K562 (cell line): ENCODE results near the gene GATA2. TPM values are rescaled to one million over a fixed set of nuclear protein-coding genes. Genes with fewer than 3 reads are reported as not detected.

Source experiments
- CBX8 ChIP-seq: fragments of 200-600 bp; sonication (generic); IDR thresholded peaks from 2 replicates; pipeline ENCODE4 v1.6.1; 2012; ENCODE audit warnings: borderline replicate concordance, mixed run types, low read depth, mild to moderate bottlenecking, moderate library complexity, mixed read lengths, low read length, control low read depth, inconsistent platforms; ENCODE audit not compliant: poor library complexity, severe bottlenecking; ENCODE audit errors: extremely low read depth
- CREB1 ChIP-seq, 2 experiments: sonication (generic) in 1 of 2; formaldehyde crosslinking in 1 of 2; IDR thresholded peaks; 2 replicates each; pipeline versions ENCODE4 v1.6.1 to v1.8.0; 2012 to 2022; ENCODE audit warnings: inconsistent platforms in 1 of 2, mild to moderate bottlenecking in 1 of 2, missing genetic modification reagents in 1 of 2, moderate library complexity in 1 of 2
- CREM ChIP-seq: IDR thresholded peaks from 2 replicates; pipeline ENCODE4 v1.6.1; 2014; ENCODE audit warnings: antibody characterized with exemption, low read depth
- DDX20 ChIP-seq: fragments of 450-650 bp; IDR thresholded peaks from 2 replicates; pipeline ENCODE4 v1.6.1; 2016; ENCODE audit warnings: missing genetic modification characterization, low read depth, mild to moderate bottlenecking, missing compliant biosample characterization, moderate library complexity
- MCM2 ChIP-seq: fragments of 450-650 bp; IDR thresholded peaks from 2 replicates; pipeline ENCODE4 v1.6.1; 2017; ENCODE audit warnings: low read depth, mild to moderate bottlenecking
- MEF2A ChIP-seq: IDR thresholded peaks from 2 replicates; pipeline ENCODE4 v1.6.1; 2011; ENCODE audit warnings: low read depth, mild to moderate bottlenecking, low read length, moderate library complexity; ENCODE audit not compliant: control insufficient read depth
- PTTG1 ChIP-seq: fragments of 450-650 bp; IDR thresholded peaks from 2 replicates; pipeline ENCODE4 v1.6.1; 2016; ENCODE audit warnings: low read depth, mild to moderate bottlenecking, missing genetic modification characterization, missing compliant biosample characterization
- RAD21 ChIP-seq, 2 experiments: fragments of 250-450 bp in 1 of 2; fragments of 450-650 bp in 1 of 2; sonication (Bioruptor Pico) in 1 of 2; formaldehyde crosslinking in 1 of 2; IDR thresholded peaks in 1 of 2; conservative IDR thresholded peaks in 1 of 2; 2 replicates each; pipeline versions ENCODE4 v1.4.0 to v1.8.0; 2020 to 2022; ENCODE audit warnings: mild to moderate bottlenecking in 2 of 2, moderate library complexity in 1 of 2
- TAF1 ChIP-seq: IDR thresholded peaks from 2 replicates; pipeline ENCODE4 v1.6.1; 2011; ENCODE audit warnings: mild to moderate bottlenecking, low read length, moderate library complexity; ENCODE audit not compliant: insufficient read depth, control insufficient read depth, severe bottlenecking; ENCODE audit errors: extremely low read depth
- TEAD4 ChIP-seq, 2 experiments: sonication (generic) in 1 of 2; formaldehyde crosslinking in 1 of 2; IDR thresholded peaks; 2 replicates each; pipeline versions ENCODE4 v1.6.1 to v1.8.0; 2012 to 2022; ENCODE audit warnings: borderline replicate concordance in 1 of 2, inconsistent platforms in 1 of 2, low read length in 1 of 2, mild to moderate bottlenecking in 1 of 2, missing genetic modification reagents in 1 of 2
- YY1 ChIP-seq, 3 experiments: IDR thresholded peaks; 2 replicates each; pipeline ENCODE4 v1.6.1; 2011; ENCODE audit warnings: low read length in 2 of 3, mild to moderate bottlenecking in 2 of 3, moderate library complexity in 2 of 3, borderline replicate concordance in 1 of 3, control low read depth in 1 of 3, low read depth in 1 of 3; ENCODE audit not compliant: insufficient read depth in 3 of 3, insufficient replicate concordance in 2 of 3, control insufficient read depth in 1 of 3, insufficient read length in 1 of 3; ENCODE audit errors: extremely low read depth in 1 of 3
- ZNF57 ChIP-seq: fragments of 450-650 bp; formaldehyde crosslinking; IDR thresholded peaks from 2 replicates; pipeline ENCODE4 v1.4.0; 2020; ENCODE audit warnings: mild to moderate bottlenecking, moderate library complexity
- ZNF79 ChIP-seq: fragments of 250-450 bp; sonication (Bioruptor Pico); IDR thresholded peaks from 2 replicates; pipeline ENCODE4 v1.4.0; 2020; ENCODE audit warnings: low read depth, mild to moderate bottlenecking, moderate library complexity
- polyA plus RNA-seq, 8 experiments: library from polyadenylated mRNA; depleted of rRNA in 4 of 8; stranded (reverse) in 5 of 8; unstranded in 3 of 8; fragments of >200 nt; fragmentation: Nextera tagmentation in 2 of 8; fragmentation: Illumina TruSeq in 1 of 8; extraction: Ambion mirVana in 2 of 8; extraction: Trizol in 1 of 8; gene quantifications; 2 replicates each; pipeline versions ENCODE4 v1.2.1 to v1.2.3, GENCODE V29; 2011 to 2014; ENCODE audit warnings: inconsistent platforms in 1 of 8, missing spikeins in 1 of 8
- total RNA-seq, 7 experiments: library from RNA; depleted of rRNA in 6 of 7; stranded (reverse); fragments of >200 nt in 6 of 7; fragmentation: Illumina TruSeq in 2 of 7; extraction: Trizol in 2 of 7; gene quantifications; 2 replicates each; pipeline versions ENCODE4 v1.2.1 to v1.2.3, GENCODE V29; 2011 to 2021; ENCODE audit warnings: low replicate concordance in 1 of 7
- TF ChIP-seq, protein P1 (sequence below): fragments of 250-450 bp; sonication (Bioruptor Pico); IDR thresholded peaks from 2 replicates; pipeline ENCODE4 v1.5.1; 2021; ENCODE audit warnings: mild to moderate bottlenecking
- TF ChIP-seq, protein P2 (sequence below): fragments of 450-650 bp; IDR thresholded peaks from one replicate; pipeline ENCODE4 v1.6.1; 2018; ENCODE audit warnings: mild to moderate bottlenecking, moderate library complexity; ENCODE audit not compliant: partially characterized antibody
- TF ChIP-seq, protein P3 (sequence below): fragments of 450-650 bp; IDR thresholded peaks from 2 replicates; pipeline ENCODE4 v1.7.0; 2016; ENCODE audit warnings: borderline replicate concordance
- TF ChIP-seq, protein P4 (sequence below): fragments of 450-650 bp; formaldehyde crosslinking; conservative IDR thresholded peaks from 2 replicates; pipeline ENCODE4 v1.4.0; 2022; ENCODE audit warnings: mild to moderate bottlenecking, missing genetic modification characterization

GATA2 gene
- total and polyA plus RNA-seq, 9 of the 15 experiments (the other 6 are each of a cell fraction or from before 2014, with no cell fraction given), result 8.5 to 218 (median 50.8) TPM

DNA sequence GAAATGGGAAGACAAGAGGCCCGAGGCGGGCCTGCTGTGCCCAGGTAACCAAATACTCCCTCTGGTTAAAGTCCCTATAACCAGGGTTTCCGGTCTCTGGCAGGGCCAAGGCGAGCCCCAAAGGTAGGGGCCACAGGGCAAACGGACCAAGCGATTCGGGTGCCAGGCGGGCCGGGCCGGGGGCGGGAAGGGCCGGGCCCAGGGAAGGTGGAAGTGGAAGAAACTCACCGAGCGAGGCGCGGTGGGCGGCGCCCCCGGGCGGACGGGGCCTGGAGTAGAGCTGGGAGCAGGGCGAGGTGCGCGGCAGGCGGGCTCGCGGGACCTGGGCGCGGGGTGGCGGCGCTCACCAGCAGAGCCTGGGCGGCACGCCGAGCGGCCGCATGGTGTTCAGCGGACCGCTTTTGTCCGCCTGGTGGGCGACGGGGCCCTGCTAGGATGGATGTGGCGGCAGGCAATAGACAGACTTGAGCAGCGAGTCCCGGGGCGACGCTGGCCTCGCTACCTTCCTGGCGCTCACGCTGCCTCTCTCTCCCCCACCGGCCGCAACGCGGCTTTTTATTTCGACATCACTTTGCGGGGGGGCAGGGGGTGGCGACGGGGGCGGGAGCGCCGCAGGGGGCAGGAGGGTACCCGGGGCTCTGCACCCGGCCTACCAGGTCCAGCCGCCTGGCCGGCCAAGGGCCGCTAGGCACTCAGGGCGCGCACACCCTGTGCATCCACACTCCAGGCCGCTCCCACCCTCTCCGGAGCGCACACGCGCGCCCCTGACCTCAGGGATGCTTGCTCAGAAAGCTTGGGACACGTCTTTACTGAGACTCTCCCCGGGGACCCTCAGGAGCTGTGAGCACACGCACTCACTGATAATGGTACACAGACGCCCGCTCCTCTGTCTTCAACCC lies at the start of gene GATA2 (continued):
- TF ChIP-seq ZNF79 (CRISPR knock-in tag) (no peak), CREB1 (IDR thresholded peaks at IDR 0.05) (no peak), CREB1 (CRISPR knock-in tag; IDR thresholded peaks at IDR 0.05) (no peak), TEAD4 (IDR thresholded peaks at IDR 0.05; ENCODE audit: low read length) (no peak), TEAD4 (CRISPR knock-in tag; IDR thresholded peaks at IDR 0.05; ENCODE audit: borderline replicate concordance) (no peak), DDX20 (no peak), TAF1 (peak; percentile 32), MEF2A (no peak), RAD21 (CRISPR knock-in tag; conservative IDR thresholded peaks at IDR 0.05 in 1 of 2, IDR thresholded peaks at IDR 0.05 in 1 of 2) (peak in 1 of 2 experiments; percentile 27; a peak in 1 of 4 replicates), PTTG1 (tag) (no peak), ZNF57 (no peak), CREM (no peak), YY1 (IDR thresholded peaks at IDR 0.05; ENCODE audit: borderline replicate concordance in 1 of 3, control insufficient read depth in 1 of 3, extremely low read depth in 1 of 3, insufficient read depth in 3 of 3, insufficient read length in 1 of 3, insufficient replicate concordance in 2 of 3, low read depth in 1 of 3, low read length in 2 of 3) (peak in 1 of 3 experiments; percentile 17), CBX8 (no peak), MCM2 (no peak)
- TF ChIP-seq, protein P1, sequence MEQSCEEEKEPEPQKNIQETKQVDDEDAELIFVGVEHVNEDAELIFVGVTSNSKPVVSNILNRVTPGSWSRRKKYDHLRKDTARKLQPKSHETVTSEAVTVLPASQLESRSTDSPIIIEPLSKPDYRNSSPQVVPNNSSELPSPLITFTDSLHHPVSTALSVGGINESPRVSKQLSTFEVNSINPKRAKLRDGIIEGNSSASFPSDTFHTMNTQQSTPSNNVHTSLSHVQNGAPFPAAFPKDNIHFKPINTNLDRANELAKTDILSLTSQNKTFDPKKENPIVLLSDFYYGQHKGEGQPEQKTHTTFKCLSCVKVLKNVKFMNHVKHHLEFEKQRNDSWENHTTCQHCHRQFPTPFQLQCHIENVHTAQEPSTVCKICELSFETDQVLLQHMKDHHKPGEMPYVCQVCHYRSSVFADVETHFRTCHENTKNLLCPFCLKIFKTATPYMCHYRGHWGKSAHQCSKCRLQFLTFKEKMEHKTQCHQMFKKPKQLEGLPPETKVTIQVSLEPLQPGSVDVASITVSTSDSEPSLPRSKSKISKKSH (CRISPR knock-in tag), result no peak
- TF ChIP-seq, protein P2, sequence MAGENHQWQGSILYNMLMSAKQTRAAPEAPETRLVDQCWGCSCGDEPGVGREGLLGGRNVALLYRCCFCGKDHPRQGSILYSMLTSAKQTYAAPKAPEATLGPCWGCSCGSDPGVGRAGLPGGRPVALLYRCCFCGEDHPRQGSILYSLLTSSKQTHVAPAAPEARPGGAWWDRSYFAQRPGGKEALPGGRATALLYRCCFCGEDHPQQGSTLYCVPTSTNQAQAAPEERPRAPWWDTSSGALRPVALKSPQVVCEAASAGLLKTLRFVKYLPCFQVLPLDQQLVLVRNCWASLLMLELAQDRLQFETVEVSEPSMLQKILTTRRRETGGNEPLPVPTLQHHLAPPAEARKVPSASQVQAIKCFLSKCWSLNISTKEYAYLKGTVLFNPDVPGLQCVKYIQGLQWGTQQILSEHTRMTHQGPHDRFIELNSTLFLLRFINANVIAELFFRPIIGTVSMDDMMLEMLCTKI, result no peak
- TF ChIP-seq, protein P3, sequence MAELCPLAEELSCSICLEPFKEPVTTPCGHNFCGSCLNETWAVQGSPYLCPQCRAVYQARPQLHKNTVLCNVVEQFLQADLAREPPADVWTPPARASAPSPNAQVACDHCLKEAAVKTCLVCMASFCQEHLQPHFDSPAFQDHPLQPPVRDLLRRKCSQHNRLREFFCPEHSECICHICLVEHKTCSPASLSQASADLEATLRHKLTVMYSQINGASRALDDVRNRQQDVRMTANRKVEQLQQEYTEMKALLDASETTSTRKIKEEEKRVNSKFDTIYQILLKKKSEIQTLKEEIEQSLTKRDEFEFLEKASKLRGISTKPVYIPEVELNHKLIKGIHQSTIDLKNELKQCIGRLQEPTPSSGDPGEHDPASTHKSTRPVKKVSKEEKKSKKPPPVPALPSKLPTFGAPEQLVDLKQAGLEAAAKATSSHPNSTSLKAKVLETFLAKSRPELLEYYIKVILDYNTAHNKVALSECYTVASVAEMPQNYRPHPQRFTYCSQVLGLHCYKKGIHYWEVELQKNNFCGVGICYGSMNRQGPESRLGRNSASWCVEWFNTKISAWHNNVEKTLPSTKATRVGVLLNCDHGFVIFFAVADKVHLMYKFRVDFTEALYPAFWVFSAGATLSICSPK, result no peak
- TF ChIP-seq, protein P4, sequence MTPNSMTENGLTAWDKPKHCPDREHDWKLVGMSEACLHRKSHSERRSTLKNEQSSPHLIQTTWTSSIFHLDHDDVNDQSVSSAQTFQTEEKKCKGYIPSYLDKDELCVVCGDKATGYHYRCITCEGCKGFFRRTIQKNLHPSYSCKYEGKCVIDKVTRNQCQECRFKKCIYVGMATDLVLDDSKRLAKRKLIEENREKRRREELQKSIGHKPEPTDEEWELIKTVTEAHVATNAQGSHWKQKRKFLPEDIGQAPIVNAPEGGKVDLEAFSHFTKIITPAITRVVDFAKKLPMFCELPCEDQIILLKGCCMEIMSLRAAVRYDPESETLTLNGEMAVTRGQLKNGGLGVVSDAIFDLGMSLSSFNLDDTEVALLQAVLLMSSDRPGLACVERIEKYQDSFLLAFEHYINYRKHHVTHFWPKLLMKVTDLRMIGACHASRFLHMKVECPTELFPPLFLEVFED (CRISPR knock-in tag), result no peak
